ENCODE data around the gene SSH2. TPM values are rescaled to one million over a fixed set of nuclear protein-coding genes. Genes with fewer than 3 reads are reported as not detected.
"Not testable (repeated sequence)": the region's sequence is repeated elsewhere in the genome, so short reads cannot be mapped to it uniquely, and the experiment has no call there.

The SSH2 gene
- total and polyA plus RNA-seq, 3 donors from 2014 or later, result 31.0 to 62.3 (median 37.4) TPM

GRCh38 chr17:29936724-29937123 lies 6.7 kb upstream of the SSH2 start:
- Histone ChIP-seq H3K4me1 (peaks cover under 1% of the 10 kb centered on the region), H3K9me3 (no peaks in the 10 kb centered on the region), H3K36me3 (ENCODE audit: low read depth, missing control alignments) (no peaks in the 10 kb centered on the region), H3K27ac (no peak overlapping the region), H3K27me3 (no peaks in the 10 kb centered on the region), H3K4me3 (no peak overlapping the region)
- no peak for DNase-seq
- no peak for TF ChIP-seq CTCF (IDR thresholded peaks at IDR 0.05)
- no peak for TF ChIP-seq POLR2A (IDR thresholded peaks at IDR 0.05)
- intact Hi-C loops (cut with DNase I; ENCODE audit: low total_unique reads), result no loop called here
- WGBS, 2 donors, result 80 to 84% methylated on average over 2 of the region's 2 CpGs

GRCh38 chr17:29935909-29936308 lies 5.9 kb upstream of the SSH2 start:
- H3K4me3 ChIP-seq; H3K4me1 ChIP-seq; DNase-seq; H3K9me3 ChIP-seq; H3K27ac ChIP-seq; intact Hi-C loops (cut with DNase I; ENCODE audit: low total_unique reads); H3K27me3 ChIP-seq; H3K36me3 ChIP-seq (ENCODE audit: low read depth, missing control alignments): not testable (repeated sequence)
- WGBS, 2 donors, result 87 to 90% methylated on average over 3 of the region's 3 CpGs

- H3K4me3 ChIP-seq, result no peak overlapping the region
- intact Hi-C loops (cut with DNase I; ENCODE audit: low total_unique reads), result no loop called here
- TF ChIP-seq POLR2A (IDR thresholded peaks at IDR 0.05) (no peak), CTCF (IDR thresholded peaks at IDR 0.05) (no peak)
- H3K4me1 ChIP-seq, result peaks cover 10% of the 10 kb centered on the region
- H3K27ac ChIP-seq, result no peak overlapping the region
- DNase-seq, result no peak
- H3K9me3 ChIP-seq, result no peaks in the 10 kb centered on the region
- H3K27me3 ChIP-seq, result no peaks in the 10 kb centered on the region
- no peaks in the 10 kb centered on the region for H3K36me3 ChIP-seq (ENCODE audit: low read depth, missing control alignments)
- 47 to 62% methylated on average over 2 of the region's 2 CpGs for WGBS, 2 donors
Measured at GRCh38 chr17:29933379-29933778, 3.4 kb upstream of the SSH2 start.

GRCh38 chr17:29931231-29931932 lies 1.4 kb upstream of the SSH2 start:
- Histone ChIP-seq H3K27me3 (no peaks in the 10 kb centered on the region), H3K9me3 (no peaks in the 10 kb centered on the region), H3K27ac (peak overlapping the region in 1 of 2 donors; percentile 91), H3K4me3 (peak overlapping the region in 1 of 2 donors; percentile 94), H3K36me3 (ENCODE audit: low read depth, missing control alignments) (no peaks in the 10 kb centered on the region), H3K4me1 (peaks cover 10% of the 10 kb centered on the region)
- no peak for TF ChIP-seq POLR2A (IDR thresholded peaks at IDR 0.05)
- TF ChIP-seq CTCF (IDR thresholded peaks at IDR 0.05), result peak; percentile 79 to 90 (median 86)
- 0% methylated on average over 3 of the region's 3 CpGs for WGBS, 2 donors
- intact Hi-C loops (cut with DNase I; ENCODE audit: low total_unique reads), result no loop called here
- peak; percentile 83 for DNase-seq

- intact Hi-C loops (cut with DNase I; ENCODE audit: low total_unique reads), result no loop called here
- peak; percentile 23 for DNase-seq
- H3K9me3 ChIP-seq, result no peaks in the 10 kb centered on the region
- TF ChIP-seq POLR2A (IDR thresholded peaks at IDR 0.05), result no peak
- TF ChIP-seq CTCF (IDR thresholded peaks at IDR 0.05), result no peak
- H3K4me3 ChIP-seq, result peak overlapping the region; percentile 94 to 98
- H3K4me1 ChIP-seq, result peaks cover 10% of the 10 kb centered on the region
- no peaks in the 10 kb centered on the region for H3K36me3 ChIP-seq (ENCODE audit: low read depth, missing control alignments)
- peak overlapping the region; percentile 83 to 91 for H3K27ac ChIP-seq
- H3K27me3 ChIP-seq, result no peaks in the 10 kb centered on the region
- WGBS, 2 donors, result 0% methylated on average over 20 of the region's 20 CpGs
Measured at GRCh38 chr17:29930409-29931010, 482 bp upstream of the SSH2 start.
